ENCODE measurements around the gene ABHD17B. TPM values are rescaled to one million over a fixed set of nuclear protein-coding genes. Genes with fewer than 3 reads are reported as not detected.
A peak's percentile ranks its signal among the peaks of the same experiment; 100 is the strongest.
"Not testable (repeated sequence)": the region's sequence is repeated elsewhere in the genome, so short reads cannot be mapped to it uniquely, and the experiment has no call there.

The ABHD17B gene
- total RNA-seq, 1 experiment from 2014 or later: 28.1 TPM

DNA sequence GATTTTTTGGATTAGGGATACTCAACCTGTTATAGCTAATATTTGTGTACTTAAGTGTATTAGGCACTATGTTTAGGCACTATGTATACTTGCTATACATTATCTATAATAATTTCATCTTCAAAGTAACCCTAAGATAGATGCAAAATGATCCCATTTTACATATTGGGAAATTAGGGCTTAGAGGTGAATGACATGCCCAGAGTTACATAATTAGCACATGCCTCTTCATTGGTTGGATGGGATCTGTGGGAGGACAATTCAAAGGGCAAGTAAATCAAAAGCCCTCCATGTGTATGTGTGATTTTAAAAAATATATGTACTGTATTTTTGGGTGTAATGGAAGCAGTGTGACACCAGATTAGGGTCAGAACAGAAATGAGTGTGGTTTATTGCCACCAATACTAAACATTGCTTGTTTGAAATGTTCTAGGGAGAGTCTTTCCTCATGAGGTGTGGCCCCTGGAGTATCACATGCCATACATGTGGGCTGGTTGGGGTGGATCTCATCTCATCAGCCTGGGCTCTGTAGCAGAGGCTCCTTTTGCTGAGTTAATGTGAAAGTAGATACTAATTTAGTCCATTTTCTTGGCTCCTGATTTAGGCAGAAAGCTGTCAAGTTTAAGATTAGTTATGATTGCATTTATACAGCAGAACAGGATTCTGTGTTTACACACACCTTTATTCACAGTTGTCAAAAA lies 6.0 kb upstream of the ABHD17B start:
- no peak for DNase-seq (ENCODE audit: low read depth)

- no peak for DNase-seq (ENCODE audit: low read depth)
Measured at GRCh38 chr9:71915495-71915894, 4.5 kb upstream of the ABHD17B start.

GRCh38 chr9:71911908-71912335 lies 929 bp upstream of the ABHD17B start:
- no peak for DNase-seq (ENCODE audit: low read depth)

DNA sequence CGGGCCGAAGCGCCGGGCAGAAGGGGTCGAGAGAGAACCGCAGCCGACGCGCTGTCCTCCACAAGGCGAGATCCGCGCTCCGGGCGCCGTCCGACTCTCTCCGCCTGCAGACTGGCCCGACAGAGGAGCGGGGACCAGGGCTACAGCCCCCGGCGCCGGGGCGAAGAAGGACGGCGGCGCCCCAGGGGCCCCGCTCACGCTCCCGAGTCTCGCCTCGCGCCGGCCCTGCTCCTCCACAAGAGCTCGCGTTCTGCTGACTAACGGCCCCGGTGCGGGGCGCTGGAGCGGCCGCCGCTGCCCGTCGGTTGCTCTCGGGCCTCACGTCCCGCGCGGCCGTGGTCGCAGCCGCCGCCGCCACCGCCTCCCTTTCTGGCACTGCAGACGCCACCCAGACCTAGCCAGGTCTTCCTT lies 338 bp downstream of the ABHD17B start:
- no peak for DNase-seq (ENCODE audit: low read depth)

DNA sequence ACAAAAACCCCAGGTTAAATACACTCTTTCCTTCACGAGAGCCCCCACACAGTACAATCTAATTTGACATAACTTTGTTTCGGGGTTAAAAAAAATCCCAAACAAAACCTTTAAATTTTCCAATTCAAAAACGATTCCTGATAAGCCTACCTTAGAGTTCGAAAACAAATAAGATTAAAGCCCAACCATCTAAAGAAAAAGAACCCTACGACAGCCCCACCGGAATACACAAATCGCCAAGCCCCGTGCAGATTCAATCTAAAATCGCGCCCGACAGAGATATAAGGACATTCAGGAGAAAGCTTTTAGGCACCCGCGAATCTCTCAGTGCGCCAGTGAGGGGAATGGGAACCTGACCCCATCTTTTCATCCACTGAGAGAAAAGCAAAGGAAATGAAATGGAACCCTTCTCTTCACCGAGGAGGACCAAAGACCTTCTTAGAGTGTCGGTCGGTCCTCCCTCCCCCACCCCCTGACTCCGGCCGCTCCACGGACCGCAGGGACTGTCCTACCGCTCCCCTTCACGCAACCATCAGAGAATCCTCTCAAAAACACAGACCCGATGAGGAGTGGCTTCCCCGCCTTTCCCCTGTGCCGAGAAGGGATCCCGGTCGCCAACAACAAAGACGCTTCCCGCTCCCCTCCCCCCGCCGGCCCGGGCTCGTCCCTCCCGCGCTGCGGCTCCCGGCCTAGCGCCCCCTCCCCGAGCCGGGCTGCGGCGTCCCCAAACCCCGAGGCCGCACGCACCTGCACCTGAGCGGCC lies 925 bp downstream of the ABHD17B start:
- DNase-seq (ENCODE audit: low read depth): peak; percentile 23

DNA sequence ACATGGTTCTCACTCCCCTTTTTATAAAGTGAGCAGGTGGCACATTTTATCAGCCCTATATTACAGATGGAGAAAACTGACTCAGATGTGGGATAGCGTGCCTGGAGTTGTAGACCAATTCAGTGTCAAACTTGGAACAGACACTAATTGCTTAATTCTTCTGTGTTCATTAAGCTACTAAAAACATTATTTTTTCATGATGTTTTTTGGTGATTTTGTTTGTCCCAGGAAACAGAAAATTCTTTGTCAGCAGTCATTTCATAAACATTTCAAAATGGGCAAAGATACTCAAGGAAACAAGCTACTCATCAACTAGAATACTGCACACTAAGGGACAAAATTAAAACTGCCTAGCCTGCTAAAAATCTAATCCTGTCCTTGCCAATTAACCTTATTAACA lies 2.2 kb downstream of the ABHD17B start:
- no peak for DNase-seq (ENCODE audit: low read depth)

- DNase-seq (ENCODE audit: low read depth): no peak
Measured at GRCh38 chr9:71904076-71904475, 6.9 kb downstream of the ABHD17B start.

GRCh38 chr9:71901695-71902597 lies 9.0 kb downstream of the ABHD17B start:
- no peak for DNase-seq (ENCODE audit: low read depth)

GRCh38 chr9:71898756-71899155 lies 12.2 kb downstream of the ABHD17B start:
- not testable (repeated sequence) for DNase-seq (ENCODE audit: low read depth)

DNA sequence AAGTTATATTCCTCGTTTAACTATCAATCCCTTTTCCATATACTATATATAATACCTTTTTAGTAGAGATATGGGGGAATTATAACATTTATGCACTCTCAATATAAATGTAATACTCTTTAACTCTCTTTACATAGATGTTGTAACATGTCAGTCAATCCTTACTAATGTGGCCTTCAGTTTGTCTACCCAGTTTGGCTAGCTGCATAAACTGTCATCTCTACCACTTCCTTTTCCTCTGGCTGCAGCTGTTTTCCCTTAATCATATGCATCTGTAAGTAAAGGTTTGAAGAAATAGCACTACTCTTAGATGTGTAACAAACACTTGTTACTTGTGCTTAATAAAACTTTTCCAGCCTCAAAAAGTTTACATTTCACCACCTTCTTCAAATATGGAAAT lies 13.4 kb downstream of the ABHD17B start:
- DNase-seq (ENCODE audit: low read depth): peak; percentile 16

- no peak for DNase-seq (ENCODE audit: low read depth)
Measured at GRCh38 chr9:71896761-71897160, 14.2 kb downstream of the ABHD17B start.

- no peak for DNase-seq (ENCODE audit: low read depth)
Measured at GRCh38 chr9:71895955-71896354, 15.0 kb downstream of the ABHD17B start.

GRCh38 chr9:71895117-71895516 lies 15.9 kb downstream of the ABHD17B start:
- DNase-seq (ENCODE audit: low read depth): no peak

GRCh38 chr9:71891557-71892189 lies 19.3 kb downstream of the ABHD17B start:
- DNase-seq (ENCODE audit: low read depth): no peak

DNA sequence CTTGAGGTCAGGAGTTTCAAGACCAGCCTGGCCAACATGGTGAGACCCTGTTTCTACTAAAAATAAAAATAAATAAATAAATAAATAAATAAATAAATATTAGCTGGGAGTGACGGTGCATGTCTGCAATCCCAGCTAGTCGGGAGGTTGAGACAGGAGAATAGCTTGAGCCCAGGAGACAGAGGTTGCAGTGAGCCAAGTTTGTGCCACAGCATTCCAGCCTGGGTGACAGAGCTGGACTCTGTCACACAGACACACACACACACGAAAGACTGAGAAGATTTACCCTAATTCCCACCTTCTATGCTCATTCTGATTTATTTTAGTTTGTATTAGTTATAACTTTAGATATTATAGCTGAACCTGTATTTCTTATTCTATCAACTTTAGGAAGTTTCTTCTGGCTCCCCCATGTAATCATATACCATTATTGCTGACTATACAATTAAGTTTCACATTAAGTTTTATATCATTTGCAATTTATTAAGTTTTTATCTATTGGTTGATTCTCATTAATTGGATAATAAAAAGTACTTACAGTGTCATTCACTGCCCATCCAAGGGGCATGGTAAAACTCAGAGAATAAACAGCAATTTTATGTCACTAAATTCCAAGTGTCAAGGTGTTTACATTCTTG lies 20.8 kb downstream of the ABHD17B start:
- no peak for DNase-seq (ENCODE audit: low read depth)

GRCh38 chr9:71887362-71887761 lies 23.6 kb downstream of the ABHD17B start:
- DNase-seq (ENCODE audit: low read depth): no peak

DNA sequence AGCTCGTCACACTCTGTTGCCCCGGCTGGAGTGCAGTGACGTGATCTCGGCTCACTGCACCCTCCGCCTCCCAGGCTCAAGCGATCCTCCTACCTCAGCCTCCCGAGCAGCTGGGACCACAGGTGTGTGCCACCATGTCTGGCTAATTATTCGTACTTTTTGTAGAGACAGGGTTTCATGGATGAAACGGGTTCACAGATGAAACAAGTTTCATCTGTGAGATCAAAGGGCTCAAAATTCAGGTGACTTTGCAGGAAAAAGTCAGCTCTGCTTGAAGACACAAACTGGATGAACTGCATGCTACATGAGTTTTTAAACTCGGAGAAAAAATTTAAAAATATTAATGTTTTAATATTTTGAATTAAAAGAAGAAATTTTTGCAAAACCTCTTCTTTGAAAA lies 24.5 kb downstream of the ABHD17B start:
- DNase-seq (ENCODE audit: low read depth): no peak

DNA sequence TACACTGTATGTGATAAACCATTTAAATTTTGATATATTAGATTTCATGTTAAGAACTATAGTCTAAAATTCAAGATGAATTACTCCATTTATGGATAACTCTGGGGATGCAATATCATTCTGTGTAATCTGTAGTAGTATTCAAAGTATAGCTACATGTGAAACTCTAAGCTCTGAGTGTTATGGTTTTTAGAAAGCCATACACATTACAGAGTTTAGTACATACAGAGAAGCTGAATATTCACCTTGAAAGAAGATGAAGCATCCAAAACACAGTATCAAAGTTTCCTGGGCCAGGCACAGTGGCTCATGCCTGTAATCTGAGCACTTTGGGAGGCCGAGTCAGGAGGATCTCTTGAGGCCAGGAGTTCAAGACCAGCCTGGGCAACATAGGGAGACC lies 25.0 kb downstream of the ABHD17B start:
- DNase-seq (ENCODE audit: low read depth): no peak

DNA sequence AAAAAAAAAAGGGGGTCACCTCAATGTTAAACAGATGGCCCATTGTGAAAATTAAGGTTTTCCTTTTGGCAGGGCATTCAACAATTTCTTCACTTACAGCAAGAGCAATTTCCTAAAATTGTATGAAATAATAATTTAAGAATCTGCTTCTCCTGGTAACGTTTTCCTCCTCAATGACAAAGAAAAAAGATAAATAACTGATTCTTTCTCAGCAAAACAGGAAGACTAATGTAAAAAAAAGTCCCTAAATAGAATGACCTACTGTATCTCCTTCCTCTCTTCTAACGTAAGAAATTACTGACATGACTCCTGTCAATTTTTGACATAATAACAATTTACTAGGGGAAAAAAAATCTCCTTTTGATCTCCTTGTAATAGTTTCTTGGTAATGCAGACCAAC lies 25.5 kb downstream of the ABHD17B start:
- no peak for DNase-seq (ENCODE audit: low read depth)

DNA sequence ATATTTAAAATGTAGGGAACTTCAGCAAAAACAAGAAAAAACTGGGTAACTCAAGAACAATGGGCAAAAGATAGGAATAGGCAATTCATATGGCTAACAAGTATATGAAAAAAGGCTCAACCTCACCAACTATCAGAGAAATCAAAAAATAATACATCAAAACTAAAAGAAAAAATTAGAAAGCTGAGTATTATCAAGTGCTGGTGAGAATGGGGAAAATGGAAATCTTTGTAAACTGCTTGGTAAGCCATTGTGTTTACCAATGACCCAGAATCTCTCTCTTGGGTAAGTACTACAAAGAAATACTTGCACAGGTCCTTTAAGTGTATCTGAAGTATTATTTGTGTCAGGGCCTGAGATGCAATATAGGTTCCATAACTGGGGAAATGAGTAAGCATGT lies 27.0 kb downstream of the ABHD17B start:
- DNase-seq (ENCODE audit: low read depth): no peak

GRCh38 chr9:71879644-71880174 lies 31.3 kb downstream of the ABHD17B start:
- DNase-seq (ENCODE audit: low read depth): no peak
